Caco-2 (cell line): ENCODE data around the gene KATNB1. TPM values are rescaled to one million over a fixed set of nuclear protein-coding genes. Genes with fewer than 3 reads are reported as not detected.
A peak's percentile ranks its signal among the peaks of the same experiment; 100 is the strongest.

Source experiments
- BruUV-seq: library from RNA; stranded (reverse); fragments of 400-500 nt; replicated peaks from 2 replicates; lab custom pipeline; 2021; lab: Mats Ljungman, UMichigan
- CTCF ChIA-PET: fragments of 300-600 bp; sonication (Branson Sonifier 250); formaldehyde crosslinking; loops from one replicate; lab custom pipeline; 2022; ENCODE audit warnings: antibody characterized with exemption; lab: Charles Lee
- POLR2A ChIA-PET: fragments of 300-600 bp; sonication (Branson Sonifier 250); formaldehyde crosslinking; loops from one replicate; lab custom pipeline; 2022; ENCODE audit warnings: antibody characterized with exemption; lab: Charles Lee
- DNase-seq, 2 experiments: peaks; one replicate each; pipeline versions ENCODE4 v3.0.0 to v3.0.0-alpha.2; 2020 to 2022
- H3K27me3 ChIP-seq: replicated peaks from 2 replicates; pipeline ENCODE4 v1.6.0; 2011; ENCODE audit warnings: low read length; ENCODE audit not compliant: control insufficient read depth, insufficient read depth
- H3K36me3 ChIP-seq: 2 replicates; pipeline ENCODE4 v1.5.1; 2011; ENCODE audit warnings: low read length; ENCODE audit not compliant: control insufficient read depth, insufficient read depth
- H3K4me1 ChIP-seq: fragments of 250-450 bp; sonication (Bioruptor Pico); 2 replicates; pipeline ENCODE4 v1.5.1; 2020; ENCODE audit warnings: mild to moderate bottlenecking
- H3K4me3 ChIP-seq: 2 replicates; pipeline ENCODE4 v1.5.1; 2011; ENCODE audit warnings: low read depth, mild to moderate bottlenecking, control low read depth, low read length
- H3K9me3 ChIP-seq: fragments of 250-450 bp; sonication (Bioruptor Pico); 2 replicates; pipeline ENCODE4 v1.5.1; 2020; ENCODE audit warnings: mild to moderate bottlenecking, moderate library complexity
- H3K27ac Mint-ChIP-seq: one replicate; pipeline ENCODE4 v1.8.0; 2022; ENCODE audit warnings: mixed read lengths; ENCODE audit not compliant: unreplicated experiment
- H3K27me3 Mint-ChIP-seq: one replicate; pipeline ENCODE4 v1.8.0; 2022; ENCODE audit warnings: mixed read lengths; ENCODE audit not compliant: insufficient read depth, unreplicated experiment
- H3K36me3 Mint-ChIP-seq: one replicate; pipeline ENCODE4 v1.8.0; 2022; ENCODE audit warnings: mild to moderate bottlenecking, mixed read lengths; ENCODE audit not compliant: insufficient read depth, unreplicated experiment
- H3K4me1 Mint-ChIP-seq: one replicate; pipeline ENCODE4 v1.8.0; 2022; ENCODE audit warnings: low read depth, mixed read lengths; ENCODE audit not compliant: unreplicated experiment
- H3K4me3 Mint-ChIP-seq: one replicate; pipeline ENCODE4 v1.8.0; 2022; ENCODE audit warnings: mild to moderate bottlenecking, moderate library complexity, mixed read lengths; ENCODE audit not compliant: unreplicated experiment
- H3K9me3 Mint-ChIP-seq: one replicate; pipeline ENCODE4 v1.8.0; 2022; ENCODE audit warnings: mixed read lengths; ENCODE audit not compliant: unreplicated experiment
- intact Hi-C: fragments of 100-400 bp; cut with micrococcal nuclease; formaldehyde crosslinking; loops from one replicate; pipeline ENCODE4 v1.10.0; 2022; ENCODE audit not compliant: unreplicated experiment
- total RNA-seq: library from RNA; stranded (reverse); gene quantifications from 2 replicates; pipeline ENCODE4 v1.2.3, GENCODE V29; 2022
- TF ChIP-seq, protein P1 (sequence below), 2 experiments: fragments of 200-600 bp in 1 of 2; IDR thresholded peaks; 1 replicate in 1 of 2; 2 replicates in 1 of 2; pipeline versions ENCODE4 v1.5.1 to v1.8.0; 2011 to 2022; ENCODE audit warnings: antibody characterized with exemption in 1 of 2, control low read depth in 1 of 2, inconsistent platforms in 1 of 2, low read depth in 1 of 2, low read length in 1 of 2, mild to moderate bottlenecking in 1 of 2, moderate library complexity in 1 of 2; ENCODE audit not compliant: insufficient read depth in 1 of 2, severe bottlenecking in 1 of 2, unreplicated experiment in 1 of 2

Gene KATNB1
- total RNA-seq, 1 experiment from 2014 or later, result 32.4 TPM

- H3K4me3 ChIP-seq, result no peak overlapping the region
Measured at GRCh38 chr16:57757883-57758282, 22.3 kb downstream of the KATNB1 start.

GRCh38 chr16:57758331-57759117 is 23.0 kb downstream of the KATNB1 start:
- TSS peak; percentile 90 for BruUV-seq

More at GRCh38 chr16:57757883-57758282, 22.3 kb downstream of the KATNB1 start:
- peaks cover 3% of the 10 kb centered on the region for H3K36me3 ChIP-seq
- Mint-ChIP-seq H3K27me3 (no peaks in the 10 kb centered on the region), H3K4me3 (no peak overlapping the region), H3K4me1 (peaks cover 20% of the 10 kb centered on the region), H3K27ac (no peak overlapping the region), H3K36me3 (peaks cover 74% of the 10 kb centered on the region), H3K9me3 (no peaks in the 10 kb centered on the region)
- BruUV-seq, result no TSS peak
- DNase-seq, result no peak
- no peaks in the 10 kb centered on the region for H3K9me3 ChIP-seq
- POLR2A ChIA-PET, result no interaction called here
- TF ChIP-seq, protein P1, sequence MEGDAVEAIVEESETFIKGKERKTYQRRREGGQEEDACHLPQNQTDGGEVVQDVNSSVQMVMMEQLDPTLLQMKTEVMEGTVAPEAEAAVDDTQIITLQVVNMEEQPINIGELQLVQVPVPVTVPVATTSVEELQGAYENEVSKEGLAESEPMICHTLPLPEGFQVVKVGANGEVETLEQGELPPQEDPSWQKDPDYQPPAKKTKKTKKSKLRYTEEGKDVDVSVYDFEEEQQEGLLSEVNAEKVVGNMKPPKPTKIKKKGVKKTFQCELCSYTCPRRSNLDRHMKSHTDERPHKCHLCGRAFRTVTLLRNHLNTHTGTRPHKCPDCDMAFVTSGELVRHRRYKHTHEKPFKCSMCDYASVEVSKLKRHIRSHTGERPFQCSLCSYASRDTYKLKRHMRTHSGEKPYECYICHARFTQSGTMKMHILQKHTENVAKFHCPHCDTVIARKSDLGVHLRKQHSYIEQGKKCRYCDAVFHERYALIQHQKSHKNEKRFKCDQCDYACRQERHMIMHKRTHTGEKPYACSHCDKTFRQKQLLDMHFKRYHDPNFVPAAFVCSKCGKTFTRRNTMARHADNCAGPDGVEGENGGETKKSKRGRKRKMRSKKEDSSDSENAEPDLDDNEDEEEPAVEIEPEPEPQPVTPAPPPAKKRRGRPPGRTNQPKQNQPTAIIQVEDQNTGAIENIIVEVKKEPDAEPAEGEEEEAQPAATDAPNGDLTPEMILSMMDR (IDR thresholded peaks at IDR 0.05; ENCODE audit: insufficient read depth in 1 of 2, low read depth in 1 of 2, low read length in 1 of 2, severe bottlenecking in 1 of 2, unreplicated experiment in 1 of 2), result no peak
- intact Hi-C loops, result loop anchor here (1.0 to 5.0 kb wide), 8 partner anchors 23 to 247 kb away; partner anchors contain the start of genes KATNB1 and USB1
- H3K27me3 ChIP-seq, result no peaks in the 10 kb centered on the region
- CTCF ChIA-PET, result interaction anchor here (0.6 to 2.9 kb wide), 4 partner anchors 21 to 157 kb away, joined by 3 to 13 read pairs (median 4); partner anchors contain the start of gene KATNB1
- H3K4me1 ChIP-seq, result peaks cover 17% of the 10 kb centered on the region

DNA sequence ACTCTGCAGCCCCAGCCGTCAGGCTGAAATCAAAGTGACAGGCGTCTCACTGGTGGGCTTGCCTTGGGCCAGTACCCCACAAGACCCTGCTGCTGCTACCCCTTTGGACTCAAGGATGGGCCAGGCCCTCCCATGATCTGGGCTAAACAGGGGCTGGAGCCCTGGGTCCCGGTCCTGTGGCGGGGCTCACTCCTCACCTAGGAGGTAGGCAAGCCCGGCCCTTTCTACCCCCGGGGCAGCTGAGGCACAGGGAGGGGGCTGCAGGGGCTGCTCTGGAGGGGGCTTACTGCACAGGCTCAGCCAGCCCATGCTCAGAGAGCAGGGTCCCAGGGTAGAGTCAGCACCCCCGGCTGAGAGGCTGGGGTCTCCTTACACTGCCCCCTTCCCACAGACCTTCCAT is 23.6 kb downstream of the KATNB1 start:
- H3K36me3 ChIP-seq, result peaks cover 3% of the 10 kb centered on the region
- intact Hi-C loops, result loop anchor here (5.0 kb wide), 1 partner anchor 133 kb away; no protein-coding TSS in a partner anchor
- peaks cover 17% of the 10 kb centered on the region for H3K4me1 ChIP-seq
- TF ChIP-seq, protein P1 (IDR thresholded peaks at IDR 0.05; ENCODE audit: insufficient read depth in 1 of 2, low read depth in 1 of 2, low read length in 1 of 2, severe bottlenecking in 1 of 2, unreplicated experiment in 1 of 2), result no peak
- POLR2A ChIA-PET, result no interaction called here
- no peak overlapping the region for H3K4me3 ChIP-seq
- peak overlapping the region; percentile 79 for H3K27ac Mint-ChIP-seq
- DNase-seq, result no peak
- no TSS peak for BruUV-seq
- no peaks in the 10 kb centered on the region for H3K27me3 Mint-ChIP-seq
- H3K9me3 ChIP-seq, result no peaks in the 10 kb centered on the region
- CTCF ChIA-PET, result interaction anchor here (0.6 kb wide), 1 partner anchor 283 kb away, joined by 6 read pairs; no protein-coding TSS in a partner anchor
- H3K9me3 Mint-ChIP-seq, result no peaks in the 10 kb centered on the region
- H3K4me3 Mint-ChIP-seq, result peak overlapping the region; percentile 44
- peaks cover 17% of the 10 kb centered on the region for H3K4me1 Mint-ChIP-seq
- no peaks in the 10 kb centered on the region for H3K27me3 ChIP-seq
- H3K36me3 Mint-ChIP-seq, result peaks cover 77% of the 10 kb centered on the region

More at GRCh38 chr16:57758331-57759117, 23.0 kb downstream of the KATNB1 start:
- H3K9me3 ChIP-seq, result no peaks in the 10 kb centered on the region
- intact Hi-C loops, result loop anchor here (5.0 kb wide), 1 partner anchor 134 kb away; no protein-coding TSS in a partner anchor
- DNase-seq, result no peak
- H3K4me3 ChIP-seq, result no peak overlapping the region
- Mint-ChIP-seq H3K4me1 (peaks cover 20% of the 10 kb centered on the region), H3K27ac (no peak overlapping the region), H3K9me3 (no peaks in the 10 kb centered on the region), H3K4me3 (no peak overlapping the region), H3K27me3 (no peaks in the 10 kb centered on the region), H3K36me3 (peaks cover 79% of the 10 kb centered on the region)
- POLR2A ChIA-PET, result no interaction called here
- peaks cover 17% of the 10 kb centered on the region for H3K4me1 ChIP-seq
- CTCF ChIA-PET, result interaction anchor here (0.6 to 2.9 kb wide), 2 partner anchors 105 to 283 kb away, joined by 6 to 13 read pairs; no protein-coding TSS in a partner anchor
- no peaks in the 10 kb centered on the region for H3K27me3 ChIP-seq
- H3K36me3 ChIP-seq, result peaks cover 3% of the 10 kb centered on the region
- TF ChIP-seq, protein P1 (IDR thresholded peaks at IDR 0.05; ENCODE audit: insufficient read depth in 1 of 2, low read depth in 1 of 2, low read length in 1 of 2, severe bottlenecking in 1 of 2, unreplicated experiment in 1 of 2), result no peak
